ENCODE measurements around the gene GPR37L1. TPM values are rescaled to one million over a fixed set of nuclear protein-coding genes. Genes with fewer than 3 reads are reported as not detected.
A peak's percentile ranks its signal among the peaks of the same experiment; 100 is the strongest.

GPR37L1 gene
- total and polyA plus RNA-seq, 2 of the 4 experiments (the other 2 are of a cell fraction) = 0.02 TPM; not detected in 1

DNA sequence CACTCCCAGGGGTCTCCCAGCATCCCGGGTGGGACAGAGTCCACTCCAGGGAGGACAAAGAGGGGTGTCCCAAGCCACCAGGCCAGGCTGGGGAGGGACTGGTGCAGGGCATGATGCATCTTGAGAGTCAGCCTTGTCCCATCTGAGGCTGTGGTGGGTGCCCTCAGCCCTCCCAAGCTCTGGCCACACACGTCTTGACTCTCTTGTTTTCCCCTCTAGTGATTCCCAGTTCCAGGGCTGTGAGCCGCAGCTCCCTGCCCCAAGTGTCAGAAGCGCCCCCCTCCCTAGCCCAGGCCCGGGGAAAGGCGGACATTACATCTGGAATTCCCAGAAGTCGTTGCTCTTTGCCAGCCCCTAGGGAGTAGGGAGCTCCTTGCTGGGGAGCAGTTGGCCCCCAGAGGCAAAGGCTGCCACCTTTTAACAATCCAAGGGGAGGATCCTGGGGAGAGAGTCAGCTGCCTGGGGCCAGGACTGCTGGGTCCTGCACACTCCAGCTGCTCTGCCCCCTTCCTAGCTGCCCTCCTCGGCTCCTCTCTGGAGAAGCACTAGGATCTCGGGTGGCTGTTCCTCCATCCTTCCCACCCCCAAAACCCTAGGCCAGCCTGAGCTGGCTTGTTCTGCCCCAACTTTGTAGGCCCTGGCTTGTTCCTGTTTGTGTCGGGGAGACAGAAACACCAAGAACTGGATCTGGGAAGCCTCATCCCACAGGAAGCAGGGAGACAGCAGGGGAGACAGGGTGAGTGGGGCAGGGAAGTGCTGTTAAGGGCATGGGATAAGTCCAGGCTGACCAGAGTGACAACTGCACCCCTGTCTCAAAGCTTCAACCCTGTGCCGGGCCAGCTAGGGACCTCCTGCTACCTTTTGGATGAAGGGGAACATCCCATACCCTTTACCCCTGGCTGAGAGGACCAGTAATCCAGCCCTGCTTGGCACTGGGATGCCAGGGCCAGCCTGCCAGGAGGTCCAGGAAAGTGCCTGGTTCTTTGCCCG lies 40.9 kb downstream of the GPR37L1 start:
- H4K5ac ChIP-seq (ENCODE audit: low read depth, low read length) = no peak overlapping the region
- H4K8ac ChIP-seq (ENCODE audit: low read depth in 2 of 2, low read length in 2 of 2) = no peak overlapping the region
- no CpG with 5 or more reads among the region's 12 CpGs for whole genome bisulfite sequencing, 2 experiments (ENCODE audit: extremely low coverage in 2 of 2, insufficient read length in 1 of 2)
- DNase-seq (no peak), ATAC-seq (ENCODE audit: low read depth) (no peak)
- H3K27me3 ChIP-seq (ENCODE audit: control insufficient read depth, insufficient read depth, low read length) = peaks cover 41% of the 10 kb centered on the region
- BruUV-seq (replicated peaks) = no TSS peak
- H2BK20ac ChIP-seq (ENCODE audit: low read depth, low read length) = no peak overlapping the region
- H3K4me1 ChIP-seq (ENCODE audit: control insufficient read depth, insufficient read depth, low read length) = no peaks in the 10 kb centered on the region
- H2BK15ac ChIP-seq (ENCODE audit: low read depth, low read length) = no peak overlapping the region
- H3K9me3 ChIP-seq (ENCODE audit: control insufficient read depth, insufficient read depth, low read length) = no peaks in the 10 kb centered on the region
- CTCF ChIA-PET = interaction anchor here (0.6 to 1.0 kb wide), 2 partner anchors 9 to 466 kb away, joined by 3 to 5 read pairs; no protein-coding TSS in a partner anchor
- H4K20me1 ChIP-seq (ENCODE audit: insufficient read depth, low read length) = no peaks in the 10 kb centered on the region
- intact Hi-C loops (cut with micrococcal nuclease) = loop anchor here (10.0 kb wide), 1 partner anchor 889 kb away; no protein-coding TSS in a partner anchor
- no peak overlapping the region for H3K9ac ChIP-seq (ENCODE audit: low read depth, low read length)
- no peak overlapping the region for H2BK5ac ChIP-seq (ENCODE audit: low read depth, low read length, poor library complexity, severe bottlenecking)
- no peak overlapping the region for H3K56ac ChIP-seq (ENCODE audit: extremely low read depth, insufficient read depth, low read length)
- POLR2A ChIA-PET (ENCODE audit: unreplicated experiment) = no interaction called here
- H2AFZ ChIP-seq (replicated peaks; ENCODE audit: low read length, poor library complexity) = no peak overlapping the region
- H3K18ac ChIP-seq (ENCODE audit: low read depth, low read length) = no peak overlapping the region
- H3K36me3 ChIP-seq (ENCODE audit: control insufficient read depth, insufficient read depth, low read length) = no peaks in the 10 kb centered on the region
- TF ChIP-seq RFX5 (IDR thresholded peaks at IDR 0.05; ENCODE audit: low read depth, low read length) (no peak), BHLHE40 (IDR thresholded peaks at IDR 0.05; ENCODE audit: low read depth, low read length) (no peak), MXI1 (IDR thresholded peaks at IDR 0.05; ENCODE audit: borderline replicate concordance, low read depth, low read length) (no peak), CHD1 (IDR thresholded peaks at IDR 0.05; ENCODE audit: low read depth, low read length) (no peak), CTCF (conservative IDR thresholded peaks at IDR 0.05; ENCODE audit: low read depth, low read length) (no peak), RCOR1 (IDR thresholded peaks at IDR 0.05; ENCODE audit: insufficient replicate concordance, low read length) (no peak), MAFK (IDR thresholded peaks at IDR 0.05; ENCODE audit: low read depth, low read length) (no peak), ELK1 (IDR thresholded peaks at IDR 0.05; ENCODE audit: borderline replicate concordance, low read depth, low read length) (no peak), NFE2L2 (IDR thresholded peaks at IDR 0.05; ENCODE audit: low read depth, low read length) (no peak), MAZ (IDR thresholded peaks at IDR 0.05; ENCODE audit: borderline replicate concordance, low read depth, low read length) (no peak), RAD21 (IDR thresholded peaks at IDR 0.05; ENCODE audit: low read length) (no peak), FOS (IDR thresholded peaks at IDR 0.05; ENCODE audit: low read depth, low read length) (no peak), POLR2A (IDR thresholded peaks at IDR 0.05; ENCODE audit: low read depth, low read length) (no peak)
- TF ChIP-seq, protein P1, sequence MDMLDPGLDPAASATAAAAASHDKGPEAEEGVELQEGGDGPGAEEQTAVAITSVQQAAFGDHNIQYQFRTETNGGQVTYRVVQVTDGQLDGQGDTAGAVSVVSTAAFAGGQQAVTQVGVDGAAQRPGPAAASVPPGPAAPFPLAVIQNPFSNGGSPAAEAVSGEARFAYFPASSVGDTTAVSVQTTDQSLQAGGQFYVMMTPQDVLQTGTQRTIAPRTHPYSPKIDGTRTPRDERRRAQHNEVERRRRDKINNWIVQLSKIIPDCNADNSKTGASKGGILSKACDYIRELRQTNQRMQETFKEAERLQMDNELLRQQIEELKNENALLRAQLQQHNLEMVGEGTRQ (IDR thresholded peaks at IDR 0.05; ENCODE audit: low read depth, low read length) = no peak
- H2BK120ac ChIP-seq (ENCODE audit: low read depth, low read length) = no peak overlapping the region
- no peak overlapping the region for H4K91ac ChIP-seq (ENCODE audit: insufficient read depth, low read depth, low read length)
- H3K79me1 ChIP-seq (ENCODE audit: low read depth in 1 of 2, low read length in 2 of 2) = no peaks in the 10 kb centered on the region
- H3K4me2 ChIP-seq (ENCODE audit: low read depth, low read length) = no peak overlapping the region
- no peak overlapping the region for H3K23ac ChIP-seq (ENCODE audit: low read depth, low read length)
- in situ Hi-C loops (cut with MboI; ENCODE audit: low sequenced_read_pairs) = no loop called here
- dilution Hi-C loops (cut with HindIII; ENCODE audit: low sequenced_read_pairs, unreplicated experiment) = no loop called here
- peak overlapping the region; percentile 42 for H2AK9ac ChIP-seq (replicated peaks; ENCODE audit: low read depth, low read length, poor library complexity)
- no peak overlapping the region for H2AK5ac ChIP-seq (ENCODE audit: low read depth, low read length)
- H3K4me3 ChIP-seq (ENCODE audit: insufficient read depth, low read depth, low read length) = no peak overlapping the region
- H3K9me1 ChIP-seq (ENCODE audit: insufficient read depth, low read length) = no peaks in the 10 kb centered on the region
- no peak overlapping the region for H3K27ac ChIP-seq (ENCODE audit: insufficient read depth, low read length)
- no peak overlapping the region for H3K14ac ChIP-seq (replicated peaks; ENCODE audit: low read depth, low read length)
- no peak overlapping the region for H3K4ac ChIP-seq (ENCODE audit: low read depth, low read length)

Measured in IMR-90 (cell line).